ENCODE measurements around the gene POU6F1.

DNA sequence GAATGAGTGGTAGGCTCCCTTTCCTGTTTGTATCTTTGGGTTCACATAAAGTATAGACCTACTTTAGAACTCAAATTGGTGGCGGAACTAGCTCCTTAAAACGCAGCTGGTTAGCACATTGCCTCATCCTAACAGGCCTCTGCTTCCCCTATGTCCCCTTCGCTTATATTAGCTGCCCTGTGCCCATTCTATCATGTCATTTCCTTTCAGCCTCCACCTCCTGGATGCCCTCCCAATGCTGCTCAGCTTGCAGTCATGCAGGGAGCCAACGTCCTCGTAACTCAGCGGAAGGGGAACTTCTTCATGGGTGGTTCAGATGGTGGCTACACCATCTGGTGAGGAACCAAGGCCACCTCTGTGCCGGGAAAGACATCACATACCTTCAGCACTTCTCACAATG lies 24.3 kb upstream of the POU6F1 start:
- no peak for TF ChIP-seq CTCF (IDR thresholded peaks at IDR 0.05)
- TF ChIP-seq ZFX (IDR thresholded peaks at IDR 0.05; ENCODE audit: borderline replicate concordance), result no peak

Measured in 22Rv1 (cell line).